Ovary (tissue), 9 donors: Measurements from ENCODE around the gene CPOX. TPM values are rescaled to one million over a fixed set of nuclear protein-coding genes. Genes with fewer than 3 reads are reported as not detected.

Source experiments
- DNase-seq, 5 donors: peaks; one replicate each; pipeline ENCODE4 v3.0.0-alpha.2; 2019 to 2020
- H3K27ac ChIP-seq, 2 donors: fragments of 200-600 bp; one replicate each; pipeline versions ENCODE4 v1.5.1 to v1.8.0; 2019 to 2022
- H3K27me3 ChIP-seq: fragments of 200-600 bp; one replicate; pipeline ENCODE4 v1.8.0; 2022
- H3K36me3 ChIP-seq: fragments of 200-600 bp; sonication (generic); one replicate; pipeline ENCODE4 v1.5.1; 2019
- H3K4me1 ChIP-seq: one replicate; pipeline ENCODE4 v1.8.1; 2013; ENCODE audit warnings: mild to moderate bottlenecking, moderate library complexity; ENCODE audit not compliant: insufficient read depth
- H3K4me3 ChIP-seq: fragments of 200-600 bp; sonication (generic); one replicate; pipeline ENCODE4 v1.5.1; 2017
- H3K9me3 ChIP-seq, 2 donors: fragments of 200-600 bp in 1 of 2; sonication (generic) in 1 of 2; one replicate each; pipeline versions ENCODE4 v1.5.1 to v1.8.1; 2013 to 2019; ENCODE audit warnings: mild to moderate bottlenecking in 1 of 2, moderate library complexity in 1 of 2
- CTCF ChIP-seq, 3 donors: fragments of 450-650 bp in 2 of 3; fragments of 200-600 bp in 1 of 3; IDR thresholded peaks; one replicate each; pipeline versions ENCODE4 v1.5.1 to v1.8.0; 2016 to 2022; ENCODE audit warnings: antibody characterized with exemption in 3 of 3, mild to moderate bottlenecking in 1 of 3
- EP300 ChIP-seq: sonication (generic); formaldehyde crosslinking; IDR thresholded peaks from one replicate; pipeline ENCODE4 v1.6.1; 2017; ENCODE audit warnings: antibody characterized with exemption
- POLR2A ChIP-seq: fragments of 450-650 bp; IDR thresholded peaks from one replicate; pipeline ENCODE4 v1.6.1; 2017; ENCODE audit warnings: antibody characterized with exemption, mild to moderate bottlenecking, moderate library complexity
- WGBS, 3 donors: extraction: QIAGEN DNeasy Blood & Tissue Kit in 1 of 3; methylation state at CpG; one replicate each; pipeline versions ENCODE4 v1.1.5 to v1.1.7; 2013 to 2017; 5-methylcytosine and 5-hydroxymethylcytosine counted together
- intact Hi-C, 4 donors: fragments of 100-400 bp; cut with DNase I; formaldehyde crosslinking; loops; one replicate each; pipeline versions ENCODE4 v1.11.0 to v1.15.1; 2022 to 2023
- polyA plus RNA-seq, 2 donors: library from polyadenylated mRNA; stranded (reverse); fragments of 200-250 nt in 1 of 2; fragments of 350-450 nt in 1 of 2; fragmentation: Illumina TruSeq in 1 of 2; extraction: RNeasy Lipid Tissue Mini Kit (QIAGEN cat#74804) in 1 of 2; gene quantifications; one replicate each; pipeline ENCODE4 v1.2.3, GENCODE V29; 2013 to 2014
- total RNA-seq, 7 donors: library from RNA; depleted of rRNA in 2 of 7; stranded (reverse); fragments of >200 nt in 2 of 7; fragmentation: NEBNext Ultra II Directional in 3 of 7; extraction: Animal tissue kit (Norgen Biotek cat#: 25700) in 3 of 7; gene quantifications; one replicate each; pipeline versions ENCODE4 v1.1.0 to v1.2.4, GENCODE V29; 2016 to 2023
- donor health status: DM: no; HTN: no; CAD: no; lungs with moderate emphysema.
- donor health status: DM: no; HTN: no; CAD: no.
- donor health status: Bipolar disorder and iron deficiency.
- donor health status: DM: yes; HTN: yes; CAD: no.
- donor health status: DM: no; HTN: no; CAD: no.
- donor health status: DM: yes; HTN: yes; CAD: no.

Gene CPOX
- total and polyA plus RNA-seq, 9 donors, result 10.6 to 19.9 (median 15.7) TPM

GRCh38 chr3:98568402-98568801, 25.0 kb downstream of the CPOX start:
- Histone ChIP-seq H3K36me3 (no peaks in the 10 kb centered on the region), H3K4me1 (no peaks in the 10 kb centered on the region), H3K9me3 (no peaks in the 10 kb centered on the region), H3K27me3 (no peaks in the 10 kb centered on the region), H3K27ac (no peak overlapping the region), H3K4me3 (no peak overlapping the region)
- TF ChIP-seq EP300, result no peak
- TF ChIP-seq CTCF (IDR thresholded peaks at IDR 0.05), result no peak
- no peak for TF ChIP-seq POLR2A
- 72 to 81% (median 74%) methylated on average over 3 of the region's 3 CpGs for WGBS, 3 donors
- DNase-seq, result no peak
- intact Hi-C loops, result no loop called here

GRCh38 chr3:98567666-98568270, 25.6 kb downstream of the CPOX start:
- Histone ChIP-seq H3K27me3 (no peaks in the 10 kb centered on the region), H3K9me3 (no peaks in the 10 kb centered on the region), H3K36me3 (no peaks in the 10 kb centered on the region), H3K27ac (no peak overlapping the region), H3K4me1 (no peaks in the 10 kb centered on the region), H3K4me3 (no peak overlapping the region)
- no peak for DNase-seq
- TF ChIP-seq EP300 (no peak), POLR2A (no peak), CTCF (IDR thresholded peaks at IDR 0.05) (no peak)
- intact Hi-C loops, result no loop called here
- WGBS, 3 donors, result 56 to 77% (median 68%) methylated on average over 2 of the region's 2 CpGs

- no peak for DNase-seq
- intact Hi-C loops, result no loop called here
- Histone ChIP-seq H3K4me1 (no peaks in the 10 kb centered on the region), H3K9me3 (no peaks in the 10 kb centered on the region), H3K4me3 (no peak overlapping the region), H3K27ac (no peak overlapping the region), H3K27me3 (no peaks in the 10 kb centered on the region), H3K36me3 (no peaks in the 10 kb centered on the region)
- 77 to 86% (median 82%) methylated on average over 6 of the region's 6 CpGs for WGBS, 3 donors
- TF ChIP-seq CTCF (IDR thresholded peaks at IDR 0.05) (no peak), EP300 (no peak), POLR2A (no peak)
Measured at GRCh38 chr3:98565843-98566242, 27.6 kb downstream of the CPOX start.

GRCh38 chr3:98565237-98565643, 28.2 kb downstream of the CPOX start:
- Histone ChIP-seq H3K36me3 (no peaks in the 10 kb centered on the region), H3K9me3 (no peaks in the 10 kb centered on the region), H3K27ac (no peak overlapping the region), H3K27me3 (no peaks in the 10 kb centered on the region), H3K4me1 (no peaks in the 10 kb centered on the region), H3K4me3 (no peak overlapping the region)
- 51 to 81% (median 78%) methylated on average over 3 of the region's 3 CpGs for WGBS, 3 donors
- no peak for TF ChIP-seq CTCF (IDR thresholded peaks at IDR 0.05)
- TF ChIP-seq EP300, result no peak
- TF ChIP-seq POLR2A, result no peak
- no peak for DNase-seq
- intact Hi-C loops, result no loop called here
